SKM-1 treated with dmso at 0.1 percent for 144 hours (cell line): ENCODE results near the gene TSPAN11.
"Not testable (repeated sequence)": the region's sequence is repeated elsewhere in the genome, so short reads cannot be mapped to it uniquely, and the experiment has no call there.

Experiments
- DNase-seq: peaks from one replicate; lab custom pipeline; 2025; ENCODE audit not compliant: unreplicated experiment; lab: John Stamatoyannopoulos, UW

The TSPAN11 gene

GRCh38 chr12:31000751-31001150 is 74.2 kb downstream of the TSPAN11 start:
- no peak for DNase-seq

DNA sequence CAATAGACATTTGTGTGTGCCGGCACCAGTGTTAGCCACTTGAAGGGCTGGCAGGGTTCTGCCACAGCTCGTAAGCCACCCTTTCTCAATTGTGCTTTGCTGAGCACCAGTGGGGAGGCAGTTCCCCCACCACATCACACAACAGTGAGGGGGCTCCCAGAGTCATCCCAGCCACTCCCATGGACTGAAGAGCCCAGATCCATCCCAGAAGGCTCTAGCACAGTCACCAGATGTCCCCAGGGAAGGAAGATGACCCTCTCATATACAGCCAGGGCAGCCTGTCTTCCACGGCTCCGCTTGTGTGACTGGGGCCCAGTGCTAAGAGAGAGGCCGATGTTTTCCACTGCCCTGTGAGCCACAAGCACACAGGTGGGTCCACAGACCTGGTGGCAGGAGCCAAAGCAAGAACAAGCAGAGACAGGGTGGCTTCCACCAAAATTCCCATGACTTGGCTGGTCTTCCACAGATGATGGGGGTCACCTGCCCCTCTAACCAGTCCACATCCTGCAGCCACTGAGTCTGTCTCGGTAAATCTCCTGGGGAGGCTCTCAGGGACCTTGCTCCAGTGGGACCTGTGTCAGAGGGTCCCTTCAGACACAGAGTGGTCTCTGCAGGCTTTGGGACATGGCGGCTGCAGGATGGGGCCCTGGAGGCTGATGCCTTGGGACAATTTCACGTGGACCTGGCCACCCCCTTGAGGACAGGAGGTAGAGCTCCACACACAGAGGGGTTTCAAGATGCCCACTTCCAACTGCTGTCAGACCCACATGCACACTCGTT is 75.2 kb downstream of the TSPAN11 start:
- no peak for DNase-seq

DNA sequence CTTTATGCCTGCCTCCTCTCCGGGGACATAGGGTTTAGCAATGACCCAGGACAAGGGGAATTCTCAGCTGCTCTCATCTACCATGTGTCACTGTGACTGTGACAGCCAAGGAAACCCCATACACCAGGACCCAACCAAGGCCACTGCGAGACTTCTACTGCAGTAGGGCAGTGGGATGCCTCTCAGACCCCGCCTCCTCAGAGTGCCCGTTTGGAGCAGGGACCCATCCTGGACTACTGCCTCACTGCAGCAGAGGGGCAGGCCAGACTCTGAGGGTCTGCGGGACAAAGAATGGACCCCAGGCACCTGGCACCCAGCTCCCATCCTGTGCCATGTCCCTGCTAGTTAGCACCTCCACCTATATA is 75.8 kb downstream of the TSPAN11 start:
- DNase-seq, result no peak

- DNase-seq, result no peak
Measured at GRCh38 chr12:31002999-31003398, 76.5 kb downstream of the TSPAN11 start.

DNA sequence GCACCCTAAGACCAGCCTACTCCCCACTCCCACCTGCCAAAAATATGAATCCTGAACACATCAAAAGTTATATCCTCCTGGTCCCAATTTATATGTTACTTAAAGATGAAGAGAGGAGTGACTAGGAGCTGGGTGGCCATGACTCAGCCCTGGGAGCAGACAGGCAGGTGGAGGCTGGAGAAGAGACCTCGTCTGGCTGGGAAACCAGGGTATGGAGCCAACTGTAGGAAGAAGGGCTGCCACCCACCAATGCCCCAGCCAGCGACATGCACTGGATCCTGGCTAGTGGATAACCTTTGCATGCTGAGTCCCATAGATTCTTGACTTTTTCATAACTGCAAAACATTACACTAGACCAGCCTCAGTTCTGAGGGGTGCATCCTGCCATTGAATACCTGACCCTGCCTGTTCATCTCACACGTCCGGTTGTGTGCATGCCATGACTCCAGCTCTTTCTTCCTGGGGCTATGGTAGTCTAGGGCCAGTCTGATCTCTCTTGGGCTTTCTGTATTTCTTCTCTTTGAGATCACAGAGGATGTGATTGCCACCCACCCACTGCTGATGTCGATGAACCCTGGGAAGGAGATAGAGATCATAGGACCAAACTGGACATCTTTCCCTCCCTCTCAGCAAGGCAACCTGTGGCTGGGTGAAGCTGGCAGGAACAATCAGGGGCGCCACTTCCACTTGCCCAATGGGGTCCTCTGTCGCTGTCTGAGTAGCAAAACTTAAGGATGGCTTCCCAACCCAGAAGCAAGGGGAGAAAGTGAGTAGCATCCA is 77.5 kb downstream of the TSPAN11 start:
- no peak for DNase-seq

- DNase-seq, result no peak
Measured at GRCh38 chr12:31004666-31005065, 78.1 kb downstream of the TSPAN11 start.

- no peak for DNase-seq
Measured at GRCh38 chr12:31005256-31005943, 78.9 kb downstream of the TSPAN11 start.

- no peak for DNase-seq
Measured at GRCh38 chr12:31005944-31006361, 79.4 kb downstream of the TSPAN11 start.

GRCh38 chr12:31006416-31007152 is 80.0 kb downstream of the TSPAN11 start:
- DNase-seq, result no peak

DNA sequence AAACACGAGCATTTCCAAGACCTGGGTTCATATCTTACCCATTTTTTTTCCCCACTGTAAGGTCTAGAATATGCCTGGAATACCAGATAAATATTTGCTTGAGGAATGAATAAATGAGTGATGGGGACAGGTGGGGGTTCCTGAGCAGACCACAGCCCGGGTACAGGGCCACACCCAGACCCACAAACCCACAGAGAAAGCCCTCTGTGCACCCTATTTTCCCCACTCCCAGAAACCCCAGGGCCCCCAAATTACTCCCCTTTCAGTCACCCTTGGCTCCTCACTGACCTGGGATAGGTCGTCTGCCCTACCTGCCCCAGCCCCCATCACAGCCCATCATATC is 80.6 kb downstream of the TSPAN11 start:
- DNase-seq, result no peak

DNA sequence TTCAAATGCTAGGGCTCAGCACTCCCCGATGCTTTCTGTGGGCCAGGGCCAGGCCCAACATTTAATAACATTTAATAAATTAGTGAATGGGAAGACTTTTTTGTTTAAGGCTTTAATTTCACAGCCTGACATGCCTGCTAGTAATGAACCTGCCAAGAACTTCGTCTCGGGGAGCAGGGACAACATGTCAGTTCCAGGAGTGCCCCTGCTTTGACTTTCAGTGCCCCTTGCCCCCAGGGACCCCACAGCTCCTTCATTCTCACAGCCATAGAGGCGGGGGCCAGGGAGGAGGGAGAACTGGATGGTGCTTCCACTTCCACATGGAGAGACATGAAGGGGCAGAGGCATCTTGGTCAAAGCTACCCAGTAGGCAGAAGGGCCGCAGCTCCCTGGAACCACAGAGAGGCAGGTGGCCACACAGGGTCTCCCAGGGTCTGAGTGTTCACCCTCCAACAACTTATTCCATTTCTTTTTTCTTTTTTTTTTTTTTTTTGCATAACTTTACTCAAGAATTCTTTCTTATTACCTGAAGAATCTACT is 81.2 kb downstream of the TSPAN11 start:
- DNase-seq, result no peak

DNA sequence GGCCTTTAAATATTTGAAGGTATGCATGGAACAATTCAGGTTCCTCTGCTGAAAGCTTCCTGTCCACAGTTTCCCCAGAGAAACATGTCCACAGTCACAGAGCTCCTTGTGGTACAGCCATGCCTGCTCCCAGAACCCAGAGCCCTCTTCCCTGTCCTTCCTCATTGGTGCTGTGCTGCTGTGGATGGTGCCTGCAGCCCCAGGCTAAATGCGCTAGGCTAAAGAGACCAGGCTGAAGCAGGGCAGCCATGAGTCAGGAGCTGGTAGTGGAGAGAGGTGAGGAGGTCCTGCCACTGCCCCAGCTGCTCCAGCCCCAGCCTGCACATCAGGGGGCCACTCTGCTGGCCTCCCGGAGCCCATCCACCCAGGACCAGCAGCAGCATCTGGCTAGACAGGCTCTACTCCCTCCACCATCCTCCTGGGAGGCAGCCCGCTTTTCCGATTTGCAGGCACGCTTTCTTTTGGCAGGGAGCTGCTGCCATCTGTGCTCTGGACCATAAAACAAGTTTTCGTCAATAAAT is 81.8 kb downstream of the TSPAN11 start:
- no peak for DNase-seq

DNA sequence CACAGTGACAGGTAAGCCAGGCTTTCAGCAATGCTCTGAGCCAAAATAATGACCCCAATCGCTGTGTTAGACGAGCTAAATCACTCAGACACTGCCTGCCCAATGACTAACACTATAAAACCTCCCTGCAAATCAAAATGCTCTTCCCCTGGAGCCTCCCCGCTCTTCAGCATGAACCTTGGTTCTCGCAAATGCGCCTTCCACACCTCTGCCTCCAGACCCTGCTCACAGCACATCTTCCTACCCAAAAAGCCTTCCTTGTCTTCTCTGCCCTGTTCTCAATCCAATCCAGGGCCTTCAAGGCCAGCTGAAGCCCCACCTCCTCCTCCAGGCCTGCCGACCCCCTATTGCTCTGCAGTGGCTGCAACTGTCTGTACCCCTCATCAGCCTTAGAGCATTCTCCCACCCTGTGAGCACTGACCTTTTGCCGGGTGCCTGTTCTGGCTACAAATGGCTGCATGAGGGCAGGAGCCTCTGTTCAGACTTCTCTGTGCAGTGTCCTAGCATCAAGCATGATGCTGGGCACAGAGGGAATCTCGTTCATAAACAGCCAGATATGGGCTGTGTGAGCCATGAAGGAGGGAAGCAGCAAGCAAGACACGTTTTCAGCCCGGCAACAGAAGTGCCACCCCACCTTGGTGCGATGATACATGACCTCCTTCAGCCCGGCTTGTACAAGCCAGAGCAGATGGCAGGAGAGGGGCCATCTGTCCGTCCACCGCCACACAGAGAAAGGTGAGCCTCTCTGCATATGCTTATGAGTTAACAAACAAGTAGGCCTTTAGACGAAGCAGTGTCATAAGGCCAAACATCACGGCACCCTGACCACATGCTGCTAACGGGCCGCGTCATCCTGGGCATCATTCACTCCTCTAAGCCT is 82.7 kb downstream of the TSPAN11 start:
- DNase-seq, result no peak

DNA sequence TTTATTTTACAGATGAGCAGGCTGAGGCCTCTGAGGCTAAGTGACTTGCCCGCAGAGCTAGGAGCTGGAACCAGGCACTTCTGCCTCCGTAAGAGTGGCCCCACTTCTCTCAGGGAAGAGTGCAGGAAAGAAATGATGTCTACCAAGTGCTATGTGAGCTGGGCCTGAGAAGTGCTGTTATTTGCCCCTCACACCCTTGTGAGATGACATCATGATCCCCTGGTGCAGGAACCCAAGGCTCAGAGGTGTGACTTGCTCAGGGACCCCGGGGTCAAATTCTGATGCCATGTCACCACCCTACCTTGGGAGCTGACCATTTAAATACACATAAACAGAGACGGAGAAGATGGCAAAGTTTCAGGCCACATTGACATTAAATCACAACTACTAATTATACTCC is 83.4 kb downstream of the TSPAN11 start:
- DNase-seq, result no peak

DNA sequence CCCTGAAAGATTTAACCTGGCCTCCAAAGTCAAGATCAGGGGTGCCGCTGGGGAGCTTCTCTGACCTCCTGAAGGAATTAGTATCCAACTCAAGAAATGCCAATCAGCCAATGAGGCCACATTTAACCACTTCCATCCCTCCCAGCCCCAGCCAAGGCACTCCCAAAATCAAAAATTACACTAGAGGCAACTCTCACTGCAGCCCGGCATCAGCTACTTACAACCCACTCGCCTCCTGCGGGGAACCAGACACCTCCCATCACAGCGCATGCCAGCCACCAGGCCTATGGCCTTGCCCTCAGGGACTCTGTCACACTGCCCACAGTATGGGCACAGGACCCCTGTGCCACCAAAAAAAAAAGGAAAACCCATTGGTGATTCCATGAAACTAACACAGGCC is 84.8 kb downstream of the TSPAN11 start:
- DNase-seq, result no peak

DNA sequence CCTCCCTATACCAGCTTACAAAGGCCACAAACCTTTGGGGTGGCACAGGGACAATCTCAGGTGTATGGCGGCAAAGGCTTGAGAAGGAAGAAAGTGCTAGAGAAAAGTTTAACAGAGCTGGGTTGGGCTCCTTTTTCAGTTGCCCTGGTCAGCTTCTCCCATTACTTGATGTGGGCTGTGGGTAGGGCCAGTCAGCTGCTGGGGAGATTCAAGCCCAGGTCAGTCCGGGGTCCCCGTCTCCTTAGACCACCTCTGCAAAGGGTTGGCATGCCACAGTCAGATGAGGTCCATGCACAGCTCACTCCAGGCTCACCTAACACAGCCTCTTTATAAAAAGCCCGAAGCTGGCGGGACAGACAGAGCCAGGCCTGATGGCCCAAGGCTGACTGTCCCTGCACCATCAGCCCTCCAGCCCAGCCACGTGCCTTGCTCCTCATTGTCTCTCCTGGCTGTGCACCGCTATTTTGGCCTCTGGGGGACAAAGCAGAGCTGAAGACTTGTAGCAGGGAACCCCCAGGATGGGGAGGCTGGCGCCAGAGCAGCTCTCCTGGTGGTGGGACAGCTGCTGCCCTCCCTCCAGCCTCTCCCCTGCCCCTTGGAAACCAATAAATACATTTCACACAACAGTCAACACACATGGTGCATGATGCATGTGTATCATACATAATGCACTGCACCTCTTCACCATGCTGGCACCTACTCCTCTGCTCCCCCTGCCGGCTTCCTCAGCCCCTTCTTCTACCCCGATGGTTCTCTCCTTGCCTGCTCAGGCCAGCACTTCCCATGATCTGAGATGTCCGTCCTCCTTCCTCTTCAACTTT is 85.4 kb downstream of the TSPAN11 start:
- DNase-seq, result no peak

- not testable (repeated sequence) for DNase-seq
Measured at GRCh38 chr12:31012567-31012891, 86.0 kb downstream of the TSPAN11 start.

DNA sequence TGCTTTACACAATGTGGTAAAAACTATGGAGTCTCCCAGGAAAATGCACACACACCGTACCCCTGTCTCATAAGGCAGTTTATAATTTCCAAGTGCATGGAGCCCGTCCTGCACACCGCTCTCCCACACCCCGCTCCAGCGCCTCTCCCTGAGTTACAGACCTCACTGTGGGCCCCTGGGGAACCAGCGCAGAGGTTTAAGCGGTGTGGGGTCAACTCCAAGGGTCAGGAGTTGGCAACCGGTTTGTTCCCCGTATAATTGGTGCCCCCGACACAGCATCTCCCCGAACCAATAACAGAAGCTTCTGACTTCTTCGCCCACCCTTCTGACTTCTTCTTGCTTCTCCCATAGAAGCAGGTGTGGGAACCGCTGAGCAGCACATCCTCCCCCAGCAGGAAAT is 88.7 kb downstream of the TSPAN11 start:
- DNase-seq, result no peak

DNA sequence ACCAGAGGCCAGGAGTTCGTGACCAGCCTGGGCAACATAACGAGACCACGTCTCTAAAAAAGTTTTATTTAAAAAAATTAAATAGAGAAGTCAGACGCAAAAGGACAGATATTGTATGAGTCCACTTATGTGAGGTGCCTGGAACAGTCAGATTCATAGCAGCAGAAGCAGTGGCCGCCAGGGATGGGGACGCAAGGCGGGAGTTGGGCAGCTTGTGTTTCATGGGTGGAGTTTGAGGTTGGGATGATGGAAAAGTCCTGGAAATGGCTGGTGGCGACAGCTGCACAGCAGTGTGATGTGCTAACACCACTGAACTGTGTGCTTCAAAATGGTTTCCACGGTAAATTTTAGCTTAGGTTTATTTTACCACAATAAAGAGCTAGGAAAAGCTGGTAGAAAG is 89.5 kb downstream of the TSPAN11 start:
- DNase-seq, result no peak
